Neural progenitor cell (in vitro differentiated cells): ENCODE results near the gene PNPLA6. TPM values are rescaled to one million over a fixed set of nuclear protein-coding genes. Genes with fewer than 3 reads are reported as not detected.

ENCODE experiments used
- DNase-seq: peaks from one replicate; pipeline ENCODE4 v3.0.0-alpha.2; 2016; ENCODE audit warnings: low spot score
- H2AFZ ChIP-seq: fragments of 200-600 bp; sonication (generic); replicated peaks from 2 replicates; pipeline ENCODE4 v1.6.1; 2016; ENCODE audit warnings: antibody characterized with exemption
- H3F3A ChIP-seq: fragments of 200-600 bp; sonication (generic); 2 replicates; pipeline ENCODE4 v1.6.1; 2016; ENCODE audit warnings: antibody characterized with exemption, low read depth
- H3K27ac ChIP-seq: fragments of 200-600 bp; sonication (generic); 2 replicates; pipeline ENCODE4 v1.5.1; 2016; ENCODE audit warnings: mild to moderate bottlenecking
- H3K27me3 ChIP-seq: fragments of 200-600 bp; sonication (generic); 2 replicates; pipeline ENCODE4 v1.6.1; 2016; ENCODE audit warnings: mild to moderate bottlenecking, moderate library complexity
- H3K36me3 ChIP-seq: fragments of 200-600 bp; sonication (generic); 2 replicates; pipeline ENCODE4 v1.5.1; 2016
- H3K4me1 ChIP-seq: fragments of 200-600 bp; sonication (generic); 2 replicates; pipeline ENCODE4 v1.6.1; 2016; ENCODE audit warnings: mixed run types
- H3K4me2 ChIP-seq: fragments of 200-600 bp; sonication (generic); 2 replicates; pipeline ENCODE4 v1.6.1; 2016
- H3K4me3 ChIP-seq: fragments of 200-600 bp; sonication (generic); 2 replicates; pipeline ENCODE4 v1.5.1; 2016
- H3K79me2 ChIP-seq: fragments of 200-600 bp; sonication (generic); 2 replicates; pipeline ENCODE4 v1.6.1; 2016; ENCODE audit warnings: low read depth
- H3K9ac ChIP-seq: fragments of 200-600 bp; sonication (generic); 2 replicates; pipeline ENCODE4 v1.6.1; 2016
- H3K9me3 ChIP-seq: fragments of 200-600 bp; sonication (generic); 2 replicates; pipeline ENCODE4 v1.5.1; 2016; ENCODE audit warnings: low read depth
- H4K20me1 ChIP-seq: fragments of 200-600 bp; sonication (generic); 2 replicates; pipeline ENCODE4 v1.6.1; 2016; ENCODE audit warnings: low read depth
- H3K27ac Mint-ChIP-seq: 3 replicates; pipeline ENCODE4 v1.8.0; 2021; ENCODE audit warnings: mixed read lengths
- H3K27me3 Mint-ChIP-seq: 2 replicates; pipeline ENCODE4 v1.8.0; 2022; ENCODE audit warnings: low read depth, mild to moderate bottlenecking, inconsistent platforms, moderate library complexity, mixed read lengths; ENCODE audit not compliant: insufficient read depth
- H3K36me3 Mint-ChIP-seq: 3 replicates; pipeline ENCODE4 v1.8.0; 2021; ENCODE audit warnings: mixed read lengths
- H3K4me1 Mint-ChIP-seq: 3 replicates; pipeline ENCODE4 v1.8.0; 2021; ENCODE audit warnings: mixed read lengths
- H3K4me3 Mint-ChIP-seq: 3 replicates; pipeline ENCODE4 v1.8.0; 2021; ENCODE audit warnings: mild to moderate bottlenecking, moderate library complexity, mixed read lengths
- H3K9me3 Mint-ChIP-seq: 3 replicates; pipeline ENCODE4 v1.8.0; 2020; ENCODE audit warnings: mixed read lengths
- CTCF ChIP-seq: fragments of 200-600 bp; sonication (generic); IDR thresholded peaks from 2 replicates; pipeline ENCODE4 v1.5.1; 2017; ENCODE audit warnings: antibody characterized with exemption, mild to moderate bottlenecking
- EZH2 ChIP-seq: fragments of 200-600 bp; sonication (generic); IDR thresholded peaks from 2 replicates; pipeline ENCODE4 v1.6.1; 2017; ENCODE audit warnings: antibody characterized with exemption, mild to moderate bottlenecking, moderate library complexity
- EZH2phosphoT487 ChIP-seq: fragments of 200-600 bp; sonication (generic); IDR thresholded peaks from 2 replicates; pipeline ENCODE4 v1.6.1; 2017; ENCODE audit warnings: antibody characterized with exemption
- total RNA-seq: library from RNA; depleted of rRNA; stranded (reverse); fragments of >200 nt; gene quantifications from 2 replicates; pipeline ENCODE4 v1.2.3, GENCODE V29; 2015; ENCODE audit warnings: low replicate concordance

Gene PNPLA6
- total RNA-seq, 1 donor from 2014 or later = 25.5 TPM

DNA sequence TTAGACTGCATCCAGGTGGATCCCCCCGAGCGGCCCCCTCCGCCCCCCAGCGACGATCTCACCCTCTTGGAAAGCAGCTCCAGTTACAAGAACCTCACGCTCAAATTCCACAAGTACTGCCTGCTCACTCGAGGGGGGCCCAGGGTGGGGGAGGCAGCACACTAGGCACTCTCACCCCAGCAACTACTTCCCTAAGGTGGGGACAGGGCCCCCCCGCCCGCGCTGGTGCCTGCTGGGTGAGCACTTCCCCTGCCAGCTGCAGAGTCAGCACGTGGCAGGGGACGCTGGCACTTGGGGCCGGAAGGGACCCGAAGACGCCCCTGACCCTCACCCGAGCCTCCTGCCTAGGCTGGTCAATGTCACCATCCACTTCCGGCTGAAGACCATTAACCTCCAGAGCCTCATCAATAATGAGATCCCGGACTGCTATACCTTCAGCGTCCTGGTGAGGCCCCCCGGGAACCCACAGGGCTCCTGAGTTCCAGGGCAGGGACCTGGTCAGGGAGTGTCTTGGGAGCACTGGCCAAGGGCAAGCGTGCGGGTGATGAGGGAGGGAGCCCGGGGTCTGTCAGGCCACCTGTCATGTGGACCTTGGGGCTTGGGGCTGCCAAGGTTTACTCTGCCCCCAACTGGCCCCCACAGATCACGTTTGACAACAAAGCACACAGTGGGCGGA, 7.9 kb upstream of the PNPLA6 start:
- peaks cover 6% of the 10 kb centered on the region for H3K4me1 ChIP-seq
- no peaks in the 10 kb centered on the region for H3K36me3 ChIP-seq
- Mint-ChIP-seq H3K27ac (no peak overlapping the region), H3K27me3 (peaks cover 4% of the 10 kb centered on the region), H3K4me1 (peaks cover 4% of the 10 kb centered on the region), H3K9me3 (no peaks in the 10 kb centered on the region), H3K4me3 (no peak overlapping the region), H3K36me3 (no peaks in the 10 kb centered on the region)
- H3F3A ChIP-seq = no peaks in the 10 kb centered on the region
- no peaks in the 10 kb centered on the region for H3K9me3 ChIP-seq
- H3K4me2 ChIP-seq = no peak overlapping the region
- H2AFZ ChIP-seq = no peak overlapping the region
- TF ChIP-seq EZH2phosphoT487 (no peak), CTCF (no peak), EZH2 (no peak)
- no peaks in the 10 kb centered on the region for H3K79me2 ChIP-seq
- peaks cover 4% of the 10 kb centered on the region for H4K20me1 ChIP-seq
- H3K27me3 ChIP-seq = no peaks in the 10 kb centered on the region
- no peak for DNase-seq
- no peak overlapping the region for H3K9ac ChIP-seq
- no peak overlapping the region for H3K27ac ChIP-seq
- no peak overlapping the region for H3K4me3 ChIP-seq

GRCh38 chr19:7528192-7528519, 7.4 kb upstream of the PNPLA6 start:
- DNase-seq = no peak
- peaks cover 5% of the 10 kb centered on the region for H3K4me1 Mint-ChIP-seq
- no peak overlapping the region for H3K27ac Mint-ChIP-seq
- Histone ChIP-seq H3K27ac (no peak overlapping the region), H3K9me3 (no peaks in the 10 kb centered on the region), H3K4me2 (no peak overlapping the region), H3K27me3 (no peaks in the 10 kb centered on the region), H3K36me3 (no peaks in the 10 kb centered on the region), H3K79me2 (no peaks in the 10 kb centered on the region), H3K9ac (no peak overlapping the region), H3K4me1 (peaks cover 4% of the 10 kb centered on the region), H4K20me1 (peaks cover 4% of the 10 kb centered on the region), H3F3A (no peaks in the 10 kb centered on the region), H2AFZ (no peak overlapping the region), H3K4me3 (no peak overlapping the region)
- peaks cover 4% of the 10 kb centered on the region for H3K27me3 Mint-ChIP-seq
- TF ChIP-seq EZH2phosphoT487 (no peak), CTCF (no peak)
- no peaks in the 10 kb centered on the region for H3K36me3 Mint-ChIP-seq
- no peak overlapping the region for H3K4me3 Mint-ChIP-seq
- H3K9me3 Mint-ChIP-seq = no peaks in the 10 kb centered on the region

- Histone ChIP-seq H3K9me3 (no peaks in the 10 kb centered on the region), H3K79me2 (no peaks in the 10 kb centered on the region), H3K27me3 (no peaks in the 10 kb centered on the region), H4K20me1 (no peaks in the 10 kb centered on the region), H2AFZ (no peak overlapping the region), H3K36me3 (no peaks in the 10 kb centered on the region), H3K4me3 (no peak overlapping the region), H3K9ac (no peak overlapping the region), H3K4me1 (no peaks in the 10 kb centered on the region), H3F3A (no peaks in the 10 kb centered on the region), H3K4me2 (no peak overlapping the region), H3K27ac (no peak overlapping the region)
- DNase-seq = no peak
- no peak for TF ChIP-seq EZH2phosphoT487
- no peak for TF ChIP-seq CTCF
- TF ChIP-seq EZH2 = no peak
- Mint-ChIP-seq H3K4me3 (peak overlapping the region; percentile 24), H3K27me3 (peaks cover 4% of the 10 kb centered on the region), H3K36me3 (no peaks in the 10 kb centered on the region), H3K27ac (no peak overlapping the region), H3K9me3 (no peaks in the 10 kb centered on the region), H3K4me1 (peaks cover 2% of the 10 kb centered on the region)
These were observed 6.8 kb upstream of the PNPLA6 start for GRCh38 chr19:7528522-7529245.
